Left kidney (tissue), 2 donors: Measurements from ENCODE around the gene RNF13. TPM values are rescaled to one million over a fixed set of nuclear protein-coding genes. Genes with fewer than 3 reads are reported as not detected.
"Not testable (repeated sequence)": the region's sequence is repeated elsewhere in the genome, so short reads cannot be mapped to it uniquely, and the experiment has no call there.

ENCODE experiments used
- DNase-seq: peaks from one replicate; pipeline ENCODE4 v3.0.0-alpha.2; 2013
- polyA plus RNA-seq: library from polyadenylated mRNA; unstranded; fragments of 120-200 nt; gene quantifications from one replicate; pipeline ENCODE4 v1.2.1, GENCODE V29; 2013; ENCODE audit not compliant: insufficient read length

The RNF13 gene
- polyA plus RNA-seq, 1 donor: 97.3 TPM

DNA sequence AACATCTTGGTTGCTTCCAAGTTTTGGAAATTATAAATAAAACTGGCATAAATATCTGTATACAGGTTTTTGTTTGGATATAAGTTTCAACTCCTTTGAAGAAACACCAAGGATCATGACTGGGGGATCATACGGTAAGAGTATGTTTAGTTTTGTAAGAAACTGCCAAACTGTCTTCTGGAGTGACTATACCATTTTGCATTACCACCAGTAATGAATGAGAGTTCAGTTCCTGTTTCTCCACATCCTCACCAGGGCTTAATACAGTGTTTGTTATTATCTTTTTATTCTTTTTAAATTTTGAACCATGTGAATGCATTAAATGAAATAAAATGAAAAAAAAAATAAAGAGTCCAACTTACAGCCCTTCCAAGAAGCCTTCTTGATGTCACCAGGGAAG is 17.0 kb upstream of the RNF13 start:
- DNase-seq: no peak

DNA sequence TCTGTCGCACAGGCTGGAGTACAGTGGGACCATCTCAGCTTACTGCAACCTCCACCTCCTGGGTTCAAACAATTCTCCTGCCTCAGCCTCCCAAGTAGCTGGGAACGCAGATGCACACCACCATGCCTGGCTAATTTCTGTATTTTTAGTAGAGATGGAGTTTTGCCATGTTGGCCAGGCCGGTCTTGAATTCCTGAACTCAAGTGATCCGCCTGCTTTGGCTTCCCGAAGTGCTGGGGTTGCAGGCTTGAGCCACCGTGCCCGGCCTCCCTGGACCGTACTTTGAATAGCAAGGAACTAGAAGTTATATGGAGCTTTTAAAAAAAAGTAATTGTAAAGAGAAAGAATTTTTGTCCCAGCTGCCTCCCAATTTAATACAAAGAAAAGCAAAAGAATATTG is 12.3 kb upstream of the RNF13 start:
- DNase-seq: no peak

DNA sequence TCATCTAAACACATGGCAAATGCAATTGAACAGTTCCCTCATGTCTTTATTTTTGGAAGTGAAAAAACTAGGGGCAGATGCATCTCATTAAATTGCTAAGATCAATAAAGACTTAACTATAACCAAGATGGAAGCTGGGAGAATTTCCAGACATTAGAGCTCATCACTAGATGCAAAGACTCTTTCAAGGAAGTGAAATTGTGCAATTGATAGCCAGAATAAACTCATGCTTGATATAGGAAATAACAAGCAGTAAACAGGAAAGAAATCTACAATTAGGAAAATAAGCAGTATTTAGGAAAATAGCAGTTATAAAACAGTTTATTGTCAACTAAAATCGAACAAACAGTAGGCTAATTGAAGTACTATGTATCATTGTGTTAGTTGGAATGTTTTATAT is 11.8 kb upstream of the RNF13 start:
- DNase-seq: no peak

GRCh38 chr3:149801639-149802038 is 11.4 kb upstream of the RNF13 start:
- no peak for DNase-seq

- DNase-seq: no peak
Measured at GRCh38 chr3:149806171-149806778, 6.7 kb upstream of the RNF13 start.

DNA sequence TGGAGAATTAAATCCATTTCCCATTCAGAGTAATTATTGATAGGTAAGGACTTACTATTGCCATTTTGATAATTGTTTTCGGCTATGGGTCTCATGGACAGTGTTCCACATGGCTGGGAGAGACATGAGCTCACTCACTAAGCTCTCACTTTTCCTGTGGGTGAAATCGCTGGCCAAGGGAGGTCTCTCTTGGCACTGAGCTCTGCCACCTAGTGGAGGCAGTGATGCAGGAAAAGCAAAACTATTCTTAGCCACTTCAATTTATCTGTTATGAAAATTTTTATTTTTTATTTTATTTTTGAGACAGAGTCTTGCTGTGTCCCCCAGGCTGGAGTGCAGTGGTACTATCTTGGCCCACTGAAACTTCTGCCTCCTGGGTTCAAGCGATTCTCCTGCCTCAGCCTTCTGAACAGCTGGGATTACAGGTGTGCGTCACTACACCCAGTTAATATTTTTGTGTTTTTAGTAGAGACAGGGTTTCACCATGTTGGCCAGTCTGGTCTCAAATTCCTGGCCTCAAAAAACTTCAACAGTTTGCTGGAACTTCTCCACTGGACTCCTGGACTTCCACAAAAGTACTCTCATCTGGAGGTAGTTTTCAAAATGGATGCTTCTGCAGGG is 4.7 kb upstream of the RNF13 start:
- DNase-seq: peak; percentile 61

- DNase-seq: no peak
Measured at GRCh38 chr3:149809699-149810098, 3.3 kb upstream of the RNF13 start.

DNA sequence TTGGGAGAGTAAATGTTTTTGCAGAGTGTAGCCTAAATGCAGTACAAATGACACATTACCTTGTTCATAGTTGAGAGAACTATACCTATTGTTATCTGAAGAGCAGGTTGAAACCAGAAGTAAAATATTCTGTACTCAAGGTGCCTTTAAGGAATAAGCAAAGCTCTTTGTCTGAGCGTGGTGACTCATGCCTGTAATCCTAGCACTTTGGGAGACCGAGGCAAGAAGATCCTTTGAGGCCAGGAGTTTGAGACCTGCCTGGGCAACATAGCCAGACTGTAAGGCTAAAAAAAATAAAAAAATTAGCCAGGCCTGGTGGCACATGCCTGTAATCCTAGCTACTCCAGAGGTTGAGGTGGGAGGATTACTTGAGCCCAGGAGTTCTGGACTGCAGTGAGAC is 2.2 kb upstream of the RNF13 start:
- no peak for DNase-seq

DNA sequence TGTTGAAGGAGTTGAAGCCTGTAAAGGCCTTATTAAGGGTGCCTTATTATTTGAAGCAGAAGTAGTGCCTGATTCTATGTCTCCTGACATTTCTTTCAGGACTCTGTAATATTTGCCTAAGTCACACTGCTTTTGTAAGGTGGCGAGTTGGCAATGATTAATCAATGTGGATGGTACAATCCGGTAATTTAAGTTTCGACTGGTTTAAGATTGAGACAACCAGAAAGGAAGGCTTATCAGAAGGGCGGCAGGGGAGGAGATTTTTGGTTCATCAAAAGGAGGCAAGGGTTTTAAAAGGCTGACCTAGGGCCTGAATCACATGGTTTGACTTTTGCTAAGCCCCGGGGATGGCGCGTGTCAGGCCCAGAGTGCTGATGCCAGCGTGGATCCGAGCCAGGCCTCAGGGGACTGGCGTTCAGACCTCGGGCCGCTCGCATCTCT is 830 bp upstream of the RNF13 start:
- peak; percentile 6 for DNase-seq

DNA sequence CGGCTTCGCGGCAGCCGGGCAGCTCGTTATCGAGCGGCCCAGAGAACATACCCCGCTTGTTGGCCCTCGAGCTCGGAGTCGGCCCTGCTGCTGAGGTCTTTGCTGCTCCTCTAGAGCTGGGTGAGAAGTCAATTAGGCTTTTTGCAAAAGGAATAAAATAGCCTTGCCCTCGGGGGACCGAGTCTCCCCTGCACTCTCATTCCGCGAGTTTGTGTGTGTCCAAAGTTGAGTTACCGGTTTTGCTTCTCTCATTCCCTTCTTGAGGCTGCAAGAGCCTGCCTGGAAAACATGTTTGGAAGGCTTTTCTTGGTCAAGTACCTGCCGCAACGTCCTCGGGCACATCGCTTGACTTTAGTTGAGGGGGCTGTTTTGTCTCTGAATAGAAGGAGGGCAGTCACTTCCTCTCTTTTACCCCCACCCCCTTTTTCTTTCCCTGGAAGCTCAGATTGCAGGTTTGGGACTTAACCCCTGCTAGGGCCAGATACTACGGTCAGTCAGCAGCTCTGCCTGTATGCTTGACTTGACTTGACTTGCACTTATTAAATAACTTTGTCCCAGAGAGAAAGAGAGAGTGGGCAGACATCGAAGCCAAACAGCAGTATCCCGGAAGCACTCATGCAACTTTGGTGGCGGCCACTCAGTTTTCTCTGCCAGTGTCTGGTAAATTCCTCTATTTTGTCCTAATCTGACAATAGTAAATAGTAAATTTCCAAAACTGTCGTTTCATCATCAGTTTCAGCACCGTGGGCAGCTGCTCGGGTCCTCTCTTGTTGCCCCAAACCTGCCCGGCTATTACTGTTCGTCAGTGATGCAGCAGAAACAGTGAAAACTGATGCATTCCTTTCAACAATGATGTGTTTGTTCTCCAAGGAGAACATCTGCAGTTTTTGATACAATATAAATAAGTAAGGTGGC is 609 bp downstream of the RNF13 start:
- peak; percentile 50 for DNase-seq

- no peak for DNase-seq
Measured at GRCh38 chr3:149815321-149815720, 2.3 kb downstream of the RNF13 start.

DNA sequence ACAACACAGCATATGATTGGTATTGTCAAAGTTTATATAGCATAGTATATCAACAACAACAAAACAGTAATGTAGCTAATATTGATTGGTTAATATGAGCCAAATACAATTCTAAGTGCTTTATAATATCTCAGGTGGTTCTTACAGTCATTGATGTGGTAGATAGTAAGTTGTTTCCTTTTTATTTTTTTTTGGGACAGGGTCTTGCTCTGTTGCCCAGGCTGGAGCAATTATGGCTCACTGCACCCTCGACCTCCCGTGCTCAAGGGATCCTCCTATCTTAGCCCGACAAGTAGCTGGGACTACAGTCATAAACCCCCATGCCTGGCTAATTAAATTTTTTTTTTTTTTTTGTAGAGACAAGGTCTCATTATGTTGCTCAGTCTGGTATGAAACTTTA is 2.7 kb downstream of the RNF13 start:
- DNase-seq: no peak

GRCh38 chr3:149816311-149816710 is 3.3 kb downstream of the RNF13 start:
- DNase-seq: no peak

- no peak for DNase-seq
Measured at GRCh38 chr3:149816986-149817385, 4.0 kb downstream of the RNF13 start.

DNA sequence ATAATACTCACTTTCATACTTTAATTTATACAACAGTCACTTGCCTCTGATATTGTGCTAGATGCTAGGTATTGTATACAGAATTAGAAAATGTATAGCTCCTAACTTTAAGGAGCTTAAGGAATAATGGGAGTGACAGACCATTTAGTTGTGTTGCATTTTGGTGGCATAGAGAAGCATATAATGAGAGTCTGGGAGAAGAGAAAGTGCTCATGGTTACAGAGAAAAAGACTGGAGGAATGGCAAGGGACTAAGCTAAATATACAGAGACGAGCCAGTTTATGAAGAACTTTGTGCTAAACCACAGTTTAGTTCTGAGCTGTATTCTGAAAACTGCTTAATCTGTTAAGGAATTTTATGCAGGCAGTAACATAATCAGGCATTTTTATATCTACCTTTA is 6.4 kb downstream of the RNF13 start:
- DNase-seq: no peak

GRCh38 chr3:149820183-149820582 is 7.2 kb downstream of the RNF13 start:
- DNase-seq: no peak

GRCh38 chr3:149826636-149827035 is 13.6 kb downstream of the RNF13 start:
- DNase-seq: no peak

GRCh38 chr3:149828390-149828789 is 15.4 kb downstream of the RNF13 start:
- no peak for DNase-seq

- not testable (repeated sequence) for DNase-seq
Measured at GRCh38 chr3:149829631-149830030, 16.6 kb downstream of the RNF13 start.

DNA sequence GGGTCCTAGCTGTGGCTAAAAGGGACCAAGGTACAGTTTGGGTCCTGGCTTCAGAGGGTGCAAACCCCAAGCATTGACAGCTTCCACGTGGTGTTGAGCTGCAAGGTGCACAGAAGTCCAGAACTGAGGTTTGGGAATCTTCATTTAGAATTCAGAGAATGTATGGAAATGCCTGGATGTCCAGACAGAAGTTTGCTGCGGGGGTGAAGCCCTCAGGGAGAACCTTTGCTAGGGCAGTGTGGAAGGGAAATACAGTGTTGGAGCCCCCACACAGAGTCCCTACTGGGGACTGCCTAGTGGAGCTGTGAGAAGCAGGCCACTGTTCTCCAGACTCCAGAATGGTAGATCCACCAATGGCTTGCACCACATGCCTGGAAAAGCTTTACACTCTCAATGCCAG is 17.9 kb downstream of the RNF13 start:
- no peak for DNase-seq

DNA sequence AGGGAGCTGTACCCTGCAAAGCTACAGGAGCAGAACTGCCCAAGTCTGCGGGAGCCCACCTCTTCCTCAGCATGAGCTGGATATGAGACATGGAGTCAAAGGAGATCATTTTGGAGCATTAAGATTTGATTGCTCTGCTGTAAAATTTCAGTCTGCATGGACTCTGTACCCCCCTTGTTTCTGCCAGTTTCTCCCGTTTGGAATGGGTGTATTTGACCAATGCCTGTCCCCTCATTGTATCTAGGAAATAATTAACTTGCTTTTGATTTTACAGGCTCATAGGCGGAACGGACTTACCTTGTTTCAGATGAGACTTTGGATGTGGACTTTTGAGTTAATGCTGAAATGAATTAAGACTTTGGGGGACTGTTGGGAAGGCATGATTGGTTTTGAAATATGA is 18.3 kb downstream of the RNF13 start:
- DNase-seq: no peak

GRCh38 chr3:149832086-149832485 is 19.1 kb downstream of the RNF13 start:
- DNase-seq: no peak

- DNase-seq: no peak
Measured at GRCh38 chr3:149833241-149833640, 20.2 kb downstream of the RNF13 start.
